ENCODE data around the gene KCNK13.

GRCh38 chr14:90140298-90140955 lies 78.6 kb downstream of the KCNK13 start:
- no peak for TF ChIP-seq GATA2 (IDR thresholded peaks at IDR 0.05; ENCODE audit: low read depth, low read length)
- TF ChIP-seq GATA3 (IDR thresholded peaks at IDR 0.05; ENCODE audit: low read depth, low read length) = no peak
